HepG2 (cell line): ENCODE measurements around the gene IRF2BPL. TPM values are rescaled to one million over a fixed set of nuclear protein-coding genes. Genes with fewer than 3 reads are reported as not detected.

Source experiments
- HIC2 ChIP-seq: sonication (generic); formaldehyde crosslinking; IDR thresholded peaks from 2 replicates; pipeline ENCODE4 v1.9.0; 2022; ENCODE audit warnings: low read depth, missing genetic modification reagents
- ZBTB4 ChIP-seq: sonication (generic); formaldehyde crosslinking; IDR thresholded peaks from 2 replicates; pipeline ENCODE4 v1.4.0; 2020; ENCODE audit warnings: missing genetic modification reagents, mild to moderate bottlenecking, borderline replicate concordance
- ZNF101 ChIP-seq: sonication (generic); formaldehyde crosslinking; IDR thresholded peaks from 2 replicates; pipeline ENCODE4 v1.4.0; 2020; ENCODE audit warnings: mild to moderate bottlenecking, low read depth, missing genetic modification reagents, borderline replicate concordance
- ZNF33A ChIP-seq: sonication (generic); formaldehyde crosslinking; IDR thresholded peaks from 2 replicates; pipeline ENCODE4 v1.5.1; 2020; ENCODE audit warnings: missing genetic modification reagents, mild to moderate bottlenecking, moderate library complexity, borderline replicate concordance
- ZNF496 ChIP-seq: sonication (generic); formaldehyde crosslinking; IDR thresholded peaks from 2 replicates; pipeline ENCODE4 v1.8.1; 2023; ENCODE audit warnings: mild to moderate bottlenecking, moderate library complexity, missing genetic modification reagents; ENCODE audit not compliant: insufficient replicate concordance
- ZNF609 ChIP-seq: sonication (generic); formaldehyde crosslinking; IDR thresholded peaks from 2 replicates; pipeline ENCODE4 v1.4.0; 2020; ENCODE audit warnings: mild to moderate bottlenecking, missing genetic modification reagents, borderline replicate concordance
- polyA plus RNA-seq, 8 experiments: library from polyadenylated mRNA; depleted of rRNA in 3 of 8; stranded (reverse) in 7 of 8; unstranded in 1 of 8; fragments of >200 nt; fragmentation: Illumina TruSeq in 4 of 8; extraction: Trizol in 4 of 8; gene quantifications; 2 replicates each; pipeline versions ENCODE4 v1.2.1 to v1.2.3, GENCODE V29; 2011 to 2016; ENCODE audit warnings: low read depth in 4 of 8, missing spikeins in 1 of 8, mixed read lengths in 1 of 8; ENCODE audit not compliant: insufficient read depth in 1 of 8
- total RNA-seq, 5 experiments: library from RNA; depleted of rRNA; stranded (reverse); fragments of >200 nt; fragmentation: Illumina TruSeq; extraction: Trizol; gene quantifications; 2 replicates each; pipeline ENCODE4 v1.2.3, GENCODE V29; 2016; ENCODE audit warnings: low read depth in 1 of 5

The IRF2BPL gene
- total and polyA plus RNA-seq, 2 of the 13 experiments (the other 11 are each of a cell fraction or from before 2014, with no cell fraction given): 6.6 to 8.4 TPM

- no peak for TF ChIP-seq ZBTB4 (CRISPR knock-in tag)
- TF ChIP-seq ZNF33A (CRISPR knock-in tag): no peak
- TF ChIP-seq ZNF496 (CRISPR knock-in tag): no peak
- no peak for TF ChIP-seq HIC2 (CRISPR knock-in tag)
- TF ChIP-seq ZNF101 (CRISPR knock-in tag): no peak
- no peak for TF ChIP-seq ZNF609 (CRISPR knock-in tag)
Observed at GRCh38 chr14:77000340-77001270, 27.9 kb downstream of the IRF2BPL start (continued).
